ENCODE results near the gene ACTL10.

- TF ChIP-seq POLR2AphosphoS5 (IDR thresholded peaks at IDR 0.05; ENCODE audit: low read depth, low read length) (no peak), SIN3A (IDR thresholded peaks at IDR 0.05; ENCODE audit: borderline replicate concordance, insufficient read depth, low read length) (no peak), REST (IDR thresholded peaks at IDR 0.05; ENCODE audit: insufficient read depth in 1 of 2, low read depth in 2 of 2, low read length in 2 of 2) (no peak), TAF1 (IDR thresholded peaks at IDR 0.05; ENCODE audit: borderline replicate concordance, insufficient read depth, low read length) (no peak)
These were observed 9.0 kb upstream of the ACTL10 start for GRCh38 chr20:33657704-33658095.
